ENCODE results near the gene ACTN3.

The ACTN3 gene

GRCh38 chr11:66545701-66546367 is 869 bp upstream of the ACTN3 start, which contains the start of gene ZDHHC24:
TSS of gene ZDHHC24 (minus strand) at chr11:66546048. CDS start at chr11:66546003, 45 bp downstream.
- peak; percentile 97 for DNase-seq

DNA sequence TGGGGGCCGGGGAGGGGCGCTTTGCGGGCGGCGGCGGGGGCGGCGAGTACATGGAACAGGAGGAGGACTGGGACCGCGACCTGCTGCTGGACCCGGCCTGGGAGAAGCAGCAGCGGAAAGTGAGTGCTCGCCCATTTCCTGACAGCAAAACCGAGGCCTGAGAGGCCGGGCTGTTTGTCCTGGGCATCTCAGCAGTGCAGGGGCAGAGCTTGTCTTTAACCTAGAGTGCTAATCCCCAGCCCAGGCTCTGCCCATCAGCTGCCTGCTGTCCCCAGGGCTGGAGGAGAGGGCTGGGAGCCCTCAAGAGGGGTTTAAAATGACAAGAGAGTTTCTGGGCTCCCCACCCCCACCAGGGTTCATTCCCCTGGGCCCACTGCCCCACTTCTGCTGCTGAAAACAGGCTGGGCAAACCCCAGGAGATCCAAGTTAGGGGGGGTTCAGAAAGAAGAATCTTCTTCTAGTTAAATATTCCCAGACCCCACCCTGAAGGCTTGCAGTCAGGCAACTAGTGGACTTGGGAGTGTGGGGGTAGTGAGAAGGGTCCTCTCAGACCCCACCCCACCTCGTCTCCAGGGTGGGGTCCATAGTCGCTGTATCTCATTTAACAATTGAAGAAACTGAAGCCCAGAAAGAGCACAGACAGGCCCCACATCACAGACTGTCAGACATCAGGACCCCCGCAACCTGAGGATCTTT is 411 bp downstream of the ACTN3 start:
- no peak for DNase-seq

- no peak for DNase-seq
These were observed 933 bp downstream of the ACTN3 start for GRCh38 chr11:66547662-66548009.

- DNase-seq = no peak
These were observed 1.3 kb downstream of the ACTN3 start for GRCh38 chr11:66548041-66548440.

DNA sequence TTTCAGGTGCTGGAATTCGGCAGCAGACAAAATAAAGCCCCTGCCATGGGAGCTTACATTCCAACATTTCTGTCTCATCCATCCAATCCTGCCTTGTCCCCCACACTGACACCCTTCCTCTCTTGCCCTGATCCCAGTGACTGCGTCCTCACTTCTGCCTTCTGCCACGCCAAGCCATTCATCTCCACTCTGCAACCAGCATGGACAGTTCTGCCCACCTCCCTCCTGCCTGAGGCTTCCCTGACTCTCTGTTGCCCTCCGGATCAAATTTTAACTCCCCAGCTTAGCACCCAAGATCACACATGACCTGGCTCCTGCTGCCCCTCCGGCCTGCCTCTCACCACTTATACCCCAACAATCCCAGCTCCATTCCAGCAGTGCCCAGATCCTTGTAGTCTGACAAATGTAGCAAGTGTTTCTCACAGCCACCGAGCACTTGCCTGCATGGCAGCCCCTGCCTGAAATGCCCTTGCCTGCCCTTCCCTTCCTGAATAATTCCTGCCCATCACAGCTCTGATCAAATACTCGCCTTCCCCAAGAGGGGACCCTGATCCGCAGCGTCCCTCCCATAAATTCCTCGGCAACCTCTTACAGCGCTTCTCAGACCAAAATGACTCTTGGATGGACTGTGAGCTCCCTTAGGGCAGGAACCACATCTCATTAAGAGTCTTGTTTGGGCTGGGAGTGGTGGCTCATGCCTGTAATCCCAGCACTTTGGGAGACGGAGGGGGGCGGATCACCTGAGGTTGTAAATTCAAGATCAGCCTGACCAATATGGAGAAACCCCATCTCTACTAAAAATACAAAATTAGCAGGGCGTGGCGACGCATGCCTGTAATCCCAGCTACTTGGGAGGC is 2.3 kb downstream of the ACTN3 start:
- DNase-seq = no peak

DNA sequence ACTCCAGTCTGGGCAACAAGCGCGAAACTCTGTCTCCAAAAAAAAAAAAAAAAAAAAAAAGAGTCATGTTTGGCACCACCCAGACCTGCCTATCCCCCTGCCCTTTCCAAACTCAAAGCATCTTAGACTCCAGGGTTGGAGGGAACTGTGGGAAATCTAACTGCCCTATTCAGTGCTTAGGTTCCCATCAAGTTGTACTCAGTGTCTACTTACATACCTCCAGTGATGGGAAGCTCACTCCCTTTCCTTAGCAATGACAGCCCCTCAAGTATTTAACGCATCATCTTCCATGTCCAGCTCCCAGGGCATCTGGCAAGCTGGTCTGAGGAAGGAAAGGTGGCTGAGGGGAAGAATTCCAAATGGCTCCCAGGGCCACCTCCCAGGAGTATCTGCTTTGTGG is 3.0 kb downstream of the ACTN3 start:
- DNase-seq = no peak

DNA sequence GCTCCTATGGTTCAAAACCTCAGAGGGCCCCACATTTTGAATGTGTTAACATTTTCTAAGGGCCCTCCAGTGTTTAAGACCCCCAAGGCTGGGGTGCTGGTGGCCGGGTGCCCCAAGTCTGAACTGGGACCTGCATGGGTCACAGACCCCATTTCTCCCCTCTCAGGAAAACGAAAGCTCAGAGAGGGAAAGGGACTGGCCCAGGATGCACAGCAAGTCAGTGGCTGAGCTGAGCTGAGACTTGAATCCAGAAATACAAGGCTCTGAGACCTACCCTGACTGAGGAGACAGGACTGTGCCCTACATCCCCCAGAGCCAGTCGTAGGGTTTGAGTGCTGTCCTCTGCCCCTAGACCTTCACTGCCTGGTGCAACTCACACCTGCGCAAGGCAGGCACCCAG is 4.2 kb downstream of the ACTN3 start:
- DNase-seq = no peak

DNA sequence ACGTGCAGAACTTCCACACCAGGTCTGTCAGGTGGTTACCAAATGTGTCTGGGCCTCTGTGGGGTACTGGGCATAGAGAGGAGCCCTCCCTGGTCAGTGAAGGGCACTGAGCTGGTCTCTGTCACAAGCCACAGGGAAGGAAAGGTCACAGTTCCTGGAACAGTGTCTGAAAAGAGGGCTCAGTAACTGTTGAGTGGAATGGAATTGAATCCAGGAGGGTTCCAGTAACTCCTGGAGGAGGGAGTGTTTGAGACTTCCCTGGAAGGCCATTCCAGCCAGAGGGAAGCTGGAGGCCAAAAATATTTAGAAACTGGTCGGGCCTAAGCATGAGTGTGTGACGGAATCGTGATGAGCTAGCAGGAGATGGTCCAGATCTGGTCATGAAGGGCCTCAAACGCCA is 7.9 kb downstream of the ACTN3 start:
- no peak for DNase-seq

- DNase-seq = no peak
These were observed 8.7 kb downstream of the ACTN3 start for GRCh38 chr11:66555416-66555815.

- DNase-seq = no peak
These were observed 9.4 kb downstream of the ACTN3 start for GRCh38 chr11:66556086-66556485.

DNA sequence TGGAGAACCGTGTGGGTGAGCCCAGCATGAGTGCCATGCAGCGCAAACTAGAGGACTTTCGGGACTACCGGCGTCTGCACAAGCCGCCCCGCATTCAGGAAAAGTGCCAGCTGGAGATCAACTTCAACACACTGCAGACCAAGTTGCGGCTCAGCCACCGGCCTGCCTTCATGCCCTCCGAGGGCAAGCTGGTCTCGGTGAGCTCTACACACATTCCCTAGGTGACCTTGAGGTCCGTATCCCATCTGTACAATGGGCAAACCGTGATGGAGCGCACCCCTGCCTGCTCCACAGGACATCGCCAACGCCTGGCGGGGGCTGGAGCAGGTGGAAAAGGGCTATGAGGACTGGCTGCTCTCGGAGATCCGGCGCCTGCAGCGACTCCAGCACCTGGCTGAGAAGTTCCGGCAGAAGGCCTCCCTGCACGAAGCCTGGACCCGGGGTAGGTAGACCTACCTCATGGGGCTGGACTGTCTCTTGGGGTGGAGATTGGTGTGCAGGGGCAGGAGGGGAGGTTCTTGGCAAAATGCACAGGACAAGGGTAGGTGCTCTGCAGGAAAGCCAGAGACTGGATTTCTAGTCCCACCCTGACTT is 11.1 kb downstream of the ACTN3 start:
- no peak for DNase-seq

DNA sequence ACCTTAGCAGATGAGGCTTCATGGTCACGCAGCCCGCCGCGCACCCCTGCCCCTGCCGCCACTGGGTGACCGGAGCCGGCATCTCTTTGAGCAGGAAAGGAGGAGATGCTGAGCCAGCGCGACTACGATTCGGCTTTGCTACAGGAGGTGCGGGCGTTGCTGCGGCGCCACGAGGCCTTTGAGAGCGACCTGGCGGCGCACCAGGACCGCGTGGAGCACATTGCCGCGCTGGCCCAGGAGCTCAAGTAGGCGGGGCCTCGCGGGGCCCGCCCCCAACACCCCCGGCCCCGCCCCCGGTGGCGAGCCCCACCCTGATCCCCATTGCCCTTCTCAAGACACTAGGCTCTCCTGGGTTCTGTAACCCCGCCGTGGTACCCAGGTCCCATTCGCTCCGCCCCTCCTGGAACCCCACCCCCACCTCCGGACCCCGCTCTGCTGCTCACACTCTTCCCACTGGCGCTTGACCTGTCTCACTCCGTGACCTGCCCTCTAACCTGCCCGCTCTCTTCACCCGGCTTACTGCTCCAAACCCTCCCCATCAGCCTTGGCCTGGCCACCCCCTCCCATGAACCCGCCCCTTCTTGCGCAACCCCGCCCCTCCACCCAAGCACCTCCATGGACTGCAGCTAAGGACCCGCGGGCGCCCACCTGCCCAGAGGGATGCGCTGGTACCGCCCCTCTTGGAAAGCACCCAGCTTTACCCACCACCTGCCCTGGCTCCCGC is 12.6 kb downstream of the ACTN3 start:
- peak; percentile 10 for DNase-seq

DNA sequence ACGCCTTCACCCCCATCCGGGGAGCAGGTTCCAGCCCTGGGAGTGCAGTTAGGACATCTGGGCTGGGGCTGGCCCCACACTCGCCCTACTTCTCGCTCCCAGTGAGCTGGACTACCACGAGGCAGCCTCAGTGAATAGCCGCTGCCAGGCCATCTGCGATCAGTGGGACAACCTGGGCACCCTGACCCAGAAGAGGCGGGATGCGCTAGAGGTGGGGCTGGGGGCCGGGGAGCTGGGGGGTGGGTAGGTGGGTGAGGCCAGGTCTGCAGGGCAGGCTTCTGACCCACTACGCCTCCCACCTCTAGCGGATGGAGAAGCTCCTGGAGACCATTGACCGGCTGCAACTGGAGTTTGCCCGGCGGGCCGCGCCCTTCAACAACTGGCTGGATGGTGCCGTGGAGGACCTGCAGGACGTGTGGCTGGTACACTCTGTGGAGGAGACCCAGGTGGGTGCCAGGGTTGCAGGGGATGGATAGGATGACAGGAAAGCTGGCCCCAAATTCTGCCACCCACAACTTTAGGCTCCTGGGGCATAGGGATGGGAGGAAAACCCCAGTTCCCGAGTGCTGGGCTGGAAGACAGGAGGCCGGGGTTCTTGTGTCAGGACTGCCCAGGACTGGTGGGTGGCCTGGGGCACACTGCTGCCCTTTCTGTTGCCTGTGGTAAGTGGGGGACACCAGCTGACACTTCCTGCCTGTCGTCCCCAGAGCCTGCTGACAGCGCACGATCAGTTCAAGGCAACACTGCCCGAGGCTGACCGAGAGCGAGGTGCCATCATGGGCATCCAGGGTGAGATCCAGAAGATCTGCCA is 13.4 kb downstream of the ACTN3 start:
- no peak for DNase-seq

DNA sequence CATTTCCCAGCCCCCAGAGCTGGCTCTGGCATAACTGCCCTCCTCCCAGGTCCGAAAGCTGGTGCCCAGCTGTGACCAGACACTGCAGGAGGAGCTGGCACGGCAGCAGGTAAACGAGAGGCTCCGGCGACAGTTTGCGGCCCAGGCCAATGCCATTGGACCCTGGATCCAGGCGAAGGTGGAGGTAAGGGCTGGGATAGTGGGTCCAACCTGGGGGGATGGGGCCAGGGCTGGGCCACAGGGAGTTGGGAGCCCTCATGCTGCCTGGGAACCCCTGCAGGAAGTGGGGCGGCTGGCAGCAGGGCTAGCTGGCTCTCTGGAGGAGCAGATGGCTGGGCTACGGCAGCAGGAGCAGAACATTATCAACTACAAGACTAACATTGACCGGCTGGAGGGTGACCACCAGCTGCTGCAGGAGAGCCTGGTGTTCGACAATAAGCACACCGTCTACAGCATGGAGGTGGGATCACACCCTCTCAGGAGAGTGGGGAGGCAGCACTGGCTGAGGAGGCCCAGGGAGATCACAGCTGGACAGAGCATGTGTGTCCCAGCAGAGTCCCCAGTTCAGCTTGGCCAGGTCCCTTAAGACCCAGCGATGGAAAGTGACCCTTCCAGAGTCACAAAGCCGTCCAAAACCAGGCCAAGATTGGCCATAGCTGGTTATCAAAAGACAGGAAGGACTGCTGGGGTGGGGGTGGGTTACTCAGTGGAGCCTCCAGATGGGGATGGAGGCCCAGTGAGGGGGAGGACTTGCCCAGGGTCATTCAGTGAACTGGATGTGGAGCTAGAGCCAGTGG is 14.7 kb downstream of the ACTN3 start:
- no peak for DNase-seq

DNA sequence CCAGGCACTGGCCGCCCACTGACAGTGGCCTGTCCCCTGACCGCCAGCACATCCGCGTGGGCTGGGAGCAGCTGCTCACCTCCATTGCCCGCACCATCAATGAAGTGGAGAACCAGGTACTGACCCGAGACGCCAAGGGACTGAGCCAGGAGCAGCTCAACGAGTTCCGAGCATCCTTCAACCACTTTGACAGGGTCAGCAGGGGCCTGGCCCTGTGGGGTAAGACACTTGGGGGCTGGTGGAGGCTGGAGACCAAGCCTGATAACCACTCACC is 15.2 kb downstream of the ACTN3 start:
- DNase-seq = no peak

DNA sequence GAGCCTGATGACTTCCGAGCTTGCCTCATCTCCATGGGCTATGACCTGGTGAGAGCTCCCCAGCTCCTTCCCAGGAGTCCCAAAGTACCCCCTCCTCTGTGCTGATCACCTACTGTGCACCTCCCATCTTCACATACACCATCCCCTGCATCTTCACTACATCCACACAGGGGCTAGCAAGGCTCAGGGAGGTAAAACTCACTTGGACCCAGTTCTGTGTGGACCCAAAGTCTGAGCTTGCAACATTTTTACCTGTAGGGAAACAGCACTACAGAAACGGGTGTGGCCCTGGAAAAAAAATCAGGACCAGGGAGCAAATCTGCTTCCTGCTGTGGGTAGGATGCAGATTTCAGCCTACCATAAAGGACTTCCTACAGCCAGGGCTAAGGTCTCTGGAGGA is 15.6 kb downstream of the ACTN3 start:
- no peak for DNase-seq

DNA sequence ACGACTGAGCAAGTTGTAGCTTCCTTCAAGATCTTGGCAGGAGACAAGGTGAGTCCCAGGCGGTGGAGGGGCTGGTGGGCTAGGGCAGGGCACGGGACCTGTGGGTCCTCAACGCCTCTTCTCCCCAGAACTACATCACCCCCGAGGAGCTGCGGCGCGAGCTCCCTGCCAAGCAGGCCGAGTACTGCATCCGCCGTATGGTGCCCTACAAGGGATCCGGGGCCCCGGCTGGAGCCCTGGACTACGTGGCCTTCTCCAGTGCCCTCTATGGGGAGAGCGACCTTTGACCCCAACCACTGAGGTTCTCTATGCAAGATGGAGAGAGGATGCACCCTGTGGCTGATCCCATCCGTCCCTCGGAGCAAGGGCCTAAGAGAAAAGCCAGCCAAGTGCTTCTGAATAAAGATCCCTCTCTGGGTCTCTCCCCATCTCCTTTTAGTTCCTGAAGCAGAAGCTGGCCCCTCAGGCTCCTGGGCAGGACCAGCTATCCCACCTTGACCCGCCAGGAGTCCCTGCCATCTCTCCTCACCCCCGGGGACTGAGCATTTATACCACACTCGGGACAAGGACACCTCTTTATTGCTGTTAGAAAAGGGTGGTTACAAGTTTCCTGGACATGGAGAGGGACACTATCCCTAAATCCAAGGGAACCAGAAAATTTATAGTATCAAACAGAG is 16.3 kb downstream of the ACTN3 start:
- DNase-seq = no peak

DNA sequence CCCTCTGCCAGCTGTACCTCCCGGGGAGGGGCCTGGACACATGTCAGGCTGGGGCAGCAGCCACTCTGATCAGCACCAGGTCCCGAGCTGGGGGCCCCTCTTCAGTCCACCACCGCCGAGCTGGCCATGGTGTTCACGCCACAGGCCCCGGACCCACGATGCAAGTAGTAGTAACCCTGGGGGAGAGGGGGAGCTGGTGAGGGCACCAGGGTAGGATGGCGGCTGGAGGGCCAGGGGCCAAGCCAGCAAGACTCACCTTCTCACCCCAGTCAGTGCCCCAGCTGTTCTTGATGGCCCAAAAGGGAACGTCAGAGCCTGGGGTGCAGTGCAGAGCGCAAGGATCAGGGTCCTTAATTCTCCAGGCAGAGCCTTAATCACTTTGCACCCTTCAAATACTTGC is 17.1 kb downstream of the ACTN3 start:
- DNase-seq = no peak

DNA sequence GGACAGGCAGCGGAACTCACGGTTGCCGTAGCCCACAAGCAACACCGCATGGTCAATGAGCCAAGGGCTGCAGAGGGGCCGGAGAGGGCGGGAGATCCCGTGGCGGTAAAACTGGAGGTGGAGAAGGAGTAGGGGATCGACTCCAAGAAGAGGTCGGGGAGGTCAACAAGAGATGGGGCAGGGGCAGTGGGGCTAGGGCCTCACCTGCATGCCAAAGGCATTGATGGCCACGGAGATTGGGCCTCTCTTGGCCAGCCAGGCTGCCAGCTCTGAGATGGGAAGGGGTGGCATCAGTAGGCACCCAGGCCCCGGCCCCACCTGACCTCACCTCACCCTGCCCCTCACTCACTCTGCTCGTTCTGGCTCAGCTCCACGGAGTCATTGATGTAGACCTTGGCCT is 17.8 kb downstream of the ACTN3 start:
- DNase-seq = no peak

- DNase-seq = no peak
These were observed 18.3 kb downstream of the ACTN3 start for GRCh38 chr11:66564984-66565383.

DNA sequence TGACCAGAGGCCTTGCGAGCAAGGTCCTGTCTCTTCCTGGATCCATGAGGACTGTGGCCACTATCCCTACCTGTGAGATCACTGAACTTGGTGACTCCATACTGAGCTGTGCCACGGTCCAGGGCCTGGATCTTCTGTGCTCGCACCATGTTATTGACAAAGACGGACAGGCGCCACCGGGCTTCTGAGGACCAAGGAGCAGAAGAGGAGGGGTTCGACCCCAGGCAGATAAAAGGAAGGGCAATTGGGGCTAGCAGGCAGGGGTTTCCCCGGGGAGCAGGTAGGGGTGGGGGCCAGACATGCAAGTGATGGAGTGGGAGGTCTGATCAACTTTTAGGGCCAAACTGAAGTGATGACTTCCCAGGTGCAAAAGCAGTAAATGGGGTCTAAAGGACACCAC is 19.5 kb downstream of the ACTN3 start:
- no peak for DNase-seq

All from fibroblast of upper back skin (primary cell).